Measurements from ENCODE around the gene VWC2.
A peak's percentile ranks its signal among the peaks of the same experiment; 100 is the strongest.

Gene VWC2

GRCh38 chr7:49768254-49768653 lies 5.2 kb upstream of the VWC2 start:
- no peak overlapping the region for H3K4me3 ChIP-seq (ENCODE audit: low read depth, low read length)
- no peak for TF ChIP-seq CTCF (IDR thresholded peaks at IDR 0.05; ENCODE audit: insufficient read depth, low read depth, low read length, missing control alignments)

GRCh38 chr7:49768835-49769234 lies 4.6 kb upstream of the VWC2 start:
- H3K4me3 ChIP-seq (ENCODE audit: low read depth, low read length): no peak overlapping the region
- no peak for DNase-seq (ENCODE audit: low read depth)
- no peak for TF ChIP-seq CTCF (IDR thresholded peaks at IDR 0.05; ENCODE audit: insufficient read depth, low read depth, low read length, missing control alignments)

More at GRCh38 chr7:49768254-49768653, 5.2 kb upstream of the VWC2 start:
- DNase-seq (ENCODE audit: low read depth): no peak

- DNase-seq (ENCODE audit: low read depth): no peak
- TF ChIP-seq CTCF (IDR thresholded peaks at IDR 0.05; ENCODE audit: insufficient read depth, low read depth, low read length, missing control alignments): no peak
- H3K4me3 ChIP-seq (ENCODE audit: low read depth, low read length): no peak overlapping the region
Observed at GRCh38 chr7:49769285-49769857, 4.1 kb upstream of the VWC2 start.

GRCh38 chr7:49770838-49771237 lies 2.6 kb upstream of the VWC2 start:
- no peak for TF ChIP-seq CTCF (IDR thresholded peaks at IDR 0.05; ENCODE audit: insufficient read depth, low read depth, low read length, missing control alignments)
- no peak overlapping the region for H3K4me3 ChIP-seq (ENCODE audit: low read depth, low read length)
- no peak for DNase-seq (ENCODE audit: low read depth)

GRCh38 chr7:49771427-49772176 lies 1.8 kb upstream of the VWC2 start:
- H3K4me3 ChIP-seq (ENCODE audit: low read depth, low read length): no peak overlapping the region
- peak; percentile 74 for DNase-seq (ENCODE audit: low read depth)
- no peak for TF ChIP-seq CTCF (IDR thresholded peaks at IDR 0.05; ENCODE audit: insufficient read depth, low read depth, low read length, missing control alignments)

- no peak for TF ChIP-seq CTCF (IDR thresholded peaks at IDR 0.05; ENCODE audit: insufficient read depth, low read depth, low read length, missing control alignments)
- no peak overlapping the region for H3K4me3 ChIP-seq (ENCODE audit: low read depth, low read length)
Observed at GRCh38 chr7:49772916-49773217, 571 bp upstream of the VWC2 start.

More at GRCh38 chr7:49772916-49773217, 571 bp upstream of the VWC2 start:
- DNase-seq (ENCODE audit: low read depth): no peak

Measured in GM12865 (cell line).